Endothelial cell (in vitro differentiated cells): Measurements from ENCODE around the gene FAM53B. TPM values are rescaled to one million over a fixed set of nuclear protein-coding genes. Genes with fewer than 3 reads are reported as not detected.

Experiments used
- DNase-seq: peaks from one replicate; pipeline ENCODE4 v3.0.0; 2021; ENCODE audit warnings: low spot score
- H3K27ac Mint-ChIP-seq: one replicate; pipeline ENCODE4 v1.8.0; 2021; ENCODE audit warnings: mixed read lengths, inconsistent platforms; ENCODE audit not compliant: unreplicated experiment
- H3K27me3 Mint-ChIP-seq: one replicate; pipeline ENCODE4 v1.8.0; 2021; ENCODE audit warnings: mild to moderate bottlenecking, moderate library complexity, mixed read lengths, inconsistent platforms; ENCODE audit not compliant: unreplicated experiment
- H3K36me3 Mint-ChIP-seq: one replicate; pipeline ENCODE4 v1.8.0; 2021; ENCODE audit warnings: mild to moderate bottlenecking, low read depth, mixed read lengths, inconsistent platforms; ENCODE audit not compliant: unreplicated experiment
- H3K4me1 Mint-ChIP-seq: one replicate; pipeline ENCODE4 v1.8.0; 2021; ENCODE audit warnings: mild to moderate bottlenecking, mixed read lengths, inconsistent platforms; ENCODE audit not compliant: unreplicated experiment
- H3K4me3 Mint-ChIP-seq: one replicate; pipeline ENCODE4 v1.8.0; 2021; ENCODE audit warnings: mild to moderate bottlenecking, mixed read lengths, inconsistent platforms; ENCODE audit not compliant: unreplicated experiment
- H3K9me3 Mint-ChIP-seq: one replicate; pipeline ENCODE4 v1.8.0; 2021; ENCODE audit warnings: mixed read lengths, inconsistent platforms; ENCODE audit not compliant: unreplicated experiment
- CTCF ChIP-seq: fragments of 200-600 bp; sonication (generic); IDR thresholded peaks from one replicate; pipeline ENCODE4 v1.5.0; 2021; ENCODE audit warnings: antibody characterized with exemption; ENCODE audit not compliant: unreplicated experiment
- total RNA-seq: library from RNA; stranded (reverse); fragmentation: NEBNext Ultra II Directional; extraction: Animal tissue kit (Norgen Biotek cat#: 25700); gene quantifications from one replicate; pipeline ENCODE4 v1.2.1, GENCODE V29; 2021; ENCODE audit not compliant: unreplicated experiment

FAM53B gene
- total RNA-seq, 1 donor from 2014 or later, result 21.0 TPM

GRCh38 chr10:124592736-124593430 lies 151.3 kb downstream of the FAM53B start:
- no peak for TF ChIP-seq CTCF
- H3K36me3 Mint-ChIP-seq, result no peaks in the 10 kb centered on the region
- H3K27ac Mint-ChIP-seq, result no peak overlapping the region
- H3K4me3 Mint-ChIP-seq, result no peak overlapping the region
- H3K4me1 Mint-ChIP-seq, result peaks cover 27% of the 10 kb centered on the region
- no peak for DNase-seq
- peaks cover 6% of the 10 kb centered on the region for H3K9me3 Mint-ChIP-seq
- H3K27me3 Mint-ChIP-seq, result peaks cover 12% of the 10 kb centered on the region

GRCh38 chr10:124592101-124592500 lies 152.1 kb downstream of the FAM53B start:
- Mint-ChIP-seq H3K9me3 (peaks cover 6% of the 10 kb centered on the region), H3K36me3 (no peaks in the 10 kb centered on the region), H3K4me1 (peaks cover 27% of the 10 kb centered on the region), H3K27me3 (peaks cover 14% of the 10 kb centered on the region), H3K27ac (peak overlapping the region; percentile 83), H3K4me3 (no peak overlapping the region)
- TF ChIP-seq CTCF, result no peak
- DNase-seq, result no peak

GRCh38 chr10:124591123-124591495 lies 153.1 kb downstream of the FAM53B start:
- TF ChIP-seq CTCF, result no peak
- H3K4me3 Mint-ChIP-seq, result peak overlapping the region; percentile 34
- H3K4me1 Mint-ChIP-seq, result peaks cover 27% of the 10 kb centered on the region
- H3K36me3 Mint-ChIP-seq, result no peaks in the 10 kb centered on the region
- peaks cover 13% of the 10 kb centered on the region for H3K27me3 Mint-ChIP-seq
- DNase-seq, result no peak
- peaks cover 6% of the 10 kb centered on the region for H3K9me3 Mint-ChIP-seq
- H3K27ac Mint-ChIP-seq, result peak overlapping the region; percentile 93

GRCh38 chr10:124590216-124591122 lies 153.7 kb downstream of the FAM53B start:
- peak overlapping the region; percentile 34 for H3K4me3 Mint-ChIP-seq
- TF ChIP-seq CTCF, result no peak
- H3K9me3 Mint-ChIP-seq, result peaks cover 6% of the 10 kb centered on the region
- H3K4me1 Mint-ChIP-seq, result peaks cover 27% of the 10 kb centered on the region
- peaks cover 13% of the 10 kb centered on the region for H3K27me3 Mint-ChIP-seq
- no peak for DNase-seq
- H3K36me3 Mint-ChIP-seq, result no peaks in the 10 kb centered on the region
- peak overlapping the region; percentile 93 for H3K27ac Mint-ChIP-seq
